SU-DHL-6 (cell line): Measurements from ENCODE around the gene SGCD.

Source experiments
- EZH2phosphoT487 ChIP-seq: fragments of 200-600 bp; sonication (generic), shearing (Covaris generic); conservative IDR thresholded peaks from 2 replicates; pipeline ENCODE4 v1.6.1; 2018; ENCODE audit warnings: mild to moderate bottlenecking, antibody characterized with exemption, low read length, moderate library complexity, mixed read lengths
- TF ChIP-seq, protein P1 (sequence below): fragments of 200-600 bp; sonication (generic); IDR thresholded peaks from one replicate; pipeline ENCODE4 v1.5.1; 2017; ENCODE audit warnings: antibody characterized with exemption, mild to moderate bottlenecking, low read length, moderate library complexity; ENCODE audit not compliant: insufficient read depth, poor library complexity, severe bottlenecking

DNA sequence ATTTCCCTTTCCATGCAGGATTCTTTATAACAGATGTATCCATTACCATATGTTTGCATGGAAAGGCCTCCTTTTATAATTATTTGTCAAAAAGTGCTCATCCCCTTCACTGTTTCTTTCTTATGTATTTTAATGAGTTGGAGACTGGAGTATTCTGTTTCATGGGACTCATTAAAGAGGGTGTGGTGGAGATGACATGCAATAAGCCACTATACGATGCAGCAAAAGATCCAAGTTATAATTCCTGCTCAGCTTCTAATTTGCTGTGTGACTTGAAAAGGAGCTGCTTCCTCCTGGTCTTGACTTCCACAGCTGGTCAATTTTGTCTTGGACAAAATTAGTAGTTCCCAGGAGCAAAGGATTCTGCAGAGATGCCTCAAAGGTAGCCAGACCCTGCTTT is 13.9 kb downstream of the SGCD start:
- no peak for TF ChIP-seq EZH2phosphoT487
- TF ChIP-seq, protein P1, sequence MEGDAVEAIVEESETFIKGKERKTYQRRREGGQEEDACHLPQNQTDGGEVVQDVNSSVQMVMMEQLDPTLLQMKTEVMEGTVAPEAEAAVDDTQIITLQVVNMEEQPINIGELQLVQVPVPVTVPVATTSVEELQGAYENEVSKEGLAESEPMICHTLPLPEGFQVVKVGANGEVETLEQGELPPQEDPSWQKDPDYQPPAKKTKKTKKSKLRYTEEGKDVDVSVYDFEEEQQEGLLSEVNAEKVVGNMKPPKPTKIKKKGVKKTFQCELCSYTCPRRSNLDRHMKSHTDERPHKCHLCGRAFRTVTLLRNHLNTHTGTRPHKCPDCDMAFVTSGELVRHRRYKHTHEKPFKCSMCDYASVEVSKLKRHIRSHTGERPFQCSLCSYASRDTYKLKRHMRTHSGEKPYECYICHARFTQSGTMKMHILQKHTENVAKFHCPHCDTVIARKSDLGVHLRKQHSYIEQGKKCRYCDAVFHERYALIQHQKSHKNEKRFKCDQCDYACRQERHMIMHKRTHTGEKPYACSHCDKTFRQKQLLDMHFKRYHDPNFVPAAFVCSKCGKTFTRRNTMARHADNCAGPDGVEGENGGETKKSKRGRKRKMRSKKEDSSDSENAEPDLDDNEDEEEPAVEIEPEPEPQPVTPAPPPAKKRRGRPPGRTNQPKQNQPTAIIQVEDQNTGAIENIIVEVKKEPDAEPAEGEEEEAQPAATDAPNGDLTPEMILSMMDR = no peak
